G401 (cell line): ENCODE measurements around the gene FBXW10B. TPM values are rescaled to one million over a fixed set of nuclear protein-coding genes. Genes with fewer than 3 reads are reported as not detected.
"Not testable (repeated sequence)": the region's sequence is repeated elsewhere in the genome, so short reads cannot be mapped to it uniquely, and the experiment has no call there.

Experiments
- DNase-seq: peaks from one replicate; pipeline ENCODE4 v3.0.0-alpha.2; 2015; ENCODE audit warnings: low spot score
- in situ Hi-C: cut with HindIII; loops from 2 replicates; pipeline ENCODE4 v1.10.0; 2016; ENCODE audit warnings: low sequenced_read_pairs, mixed read lengths
- total RNA-seq: library from RNA; depleted of rRNA; stranded (reverse); fragments of >200 nt; shearing (Covaris generic); gene quantifications from 2 replicates; pipeline ENCODE4 v1.2.3, GENCODE V29; 2014; rRNA removed

The FBXW10B gene
- total RNA-seq = not detected in 2 replicates

GRCh38 chr17:15619331-15620058 lies at the start of gene FBXW10B:
Gene FBXW10B (minus strand): TSS chr17:15619704. CDS start chr17:15619512, 192 bp downstream.
- in situ Hi-C loops = not testable (repeated sequence)
- DNase-seq = peak; percentile 56

- in situ Hi-C loops = no loop called here
- DNase-seq = no peak
Measured at GRCh38 chr17:15663691-15664090, 44.2 kb upstream of the FBXW10B start.

DNA sequence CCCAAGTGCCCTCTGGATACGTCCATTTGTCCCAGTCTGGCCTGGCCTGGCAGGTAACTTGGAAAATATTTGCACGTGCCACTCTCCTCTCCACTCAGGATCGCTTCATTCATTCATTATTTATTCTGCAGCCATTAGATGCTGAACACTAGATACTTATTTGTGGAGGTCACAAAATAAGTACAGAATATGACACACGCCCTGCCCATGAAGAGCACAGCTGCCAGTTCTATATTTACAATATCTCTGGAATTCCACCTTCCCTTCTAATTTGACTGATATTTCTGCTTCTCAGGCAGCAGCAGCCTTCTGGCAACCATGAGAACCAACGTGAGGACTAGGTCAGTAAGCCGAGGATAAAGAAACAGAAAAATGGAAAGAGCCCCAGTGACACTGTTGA lies 43.7 kb upstream of the FBXW10B start:
- DNase-seq = no peak
- in situ Hi-C loops = no loop called here

DNA sequence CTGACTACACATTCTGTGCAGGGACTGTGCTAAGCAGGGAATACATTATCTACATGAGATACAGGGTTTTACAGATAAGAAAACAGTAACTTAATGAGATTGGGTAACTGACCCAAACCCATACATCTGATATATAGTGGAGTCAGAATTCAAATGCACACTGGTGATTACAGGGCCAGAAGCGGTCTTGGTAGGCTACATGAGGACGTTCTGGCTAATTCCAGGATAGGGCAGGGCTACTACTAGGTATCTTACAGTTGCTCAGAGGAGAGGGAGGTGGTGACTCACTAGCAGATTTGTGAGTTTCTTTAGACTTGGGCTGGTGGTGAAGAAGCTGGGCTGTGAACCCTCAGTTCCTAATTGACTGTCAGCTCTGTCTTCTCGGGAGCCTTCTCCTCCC lies 43.2 kb upstream of the FBXW10B start:
- in situ Hi-C loops = no loop called here
- no peak for DNase-seq

DNA sequence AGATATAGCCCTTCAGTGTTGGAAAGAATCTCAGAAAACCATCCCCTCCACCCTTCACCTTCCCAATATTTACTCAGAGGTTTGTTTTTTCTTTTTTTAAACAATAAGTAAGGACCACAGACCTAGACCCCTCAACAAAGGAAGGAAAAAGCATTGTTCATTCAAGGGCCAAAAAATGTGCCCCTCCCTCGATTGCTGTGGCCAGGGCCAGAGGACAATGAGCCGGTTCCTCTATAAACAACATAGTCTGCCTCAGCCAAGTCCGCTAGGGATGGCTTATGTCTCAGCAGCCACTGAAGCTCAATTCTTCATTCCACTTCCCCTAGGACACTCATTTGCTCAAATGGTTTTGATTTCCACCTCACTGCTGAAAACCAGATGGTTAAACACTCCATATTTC lies 40.6 kb upstream of the FBXW10B start:
- in situ Hi-C loops = no loop called here
- no peak for DNase-seq

GRCh38 chr17:15659663-15660062 lies 40.2 kb upstream of the FBXW10B start:
- in situ Hi-C loops = no loop called here

DNA sequence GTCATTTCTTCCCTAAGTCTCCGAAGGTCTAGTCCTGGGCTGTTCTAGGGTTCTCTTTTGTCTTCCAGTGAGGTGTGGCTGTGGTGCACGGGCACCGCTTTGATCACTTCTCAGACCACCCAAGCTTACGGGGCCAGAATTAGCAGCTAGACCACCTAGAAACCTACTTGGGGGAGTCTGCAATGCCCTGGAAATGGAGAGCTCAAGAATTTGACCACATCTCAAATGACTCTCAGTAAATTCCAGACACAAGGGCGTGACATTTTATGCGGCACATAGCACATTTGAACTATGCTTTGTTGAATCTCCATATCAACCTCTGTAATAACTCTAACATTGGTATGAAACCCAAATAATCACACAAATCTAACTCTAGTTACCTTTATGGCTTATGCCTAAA lies 39.7 kb upstream of the FBXW10B start:
- in situ Hi-C loops = no loop called here
- no peak for DNase-seq

More at GRCh38 chr17:15659663-15660062, 40.2 kb upstream of the FBXW10B start:
- DNase-seq = peak; percentile 22

- no peak for DNase-seq
- in situ Hi-C loops = no loop called here
Measured at GRCh38 chr17:15658296-15658695, 38.8 kb upstream of the FBXW10B start.

DNA sequence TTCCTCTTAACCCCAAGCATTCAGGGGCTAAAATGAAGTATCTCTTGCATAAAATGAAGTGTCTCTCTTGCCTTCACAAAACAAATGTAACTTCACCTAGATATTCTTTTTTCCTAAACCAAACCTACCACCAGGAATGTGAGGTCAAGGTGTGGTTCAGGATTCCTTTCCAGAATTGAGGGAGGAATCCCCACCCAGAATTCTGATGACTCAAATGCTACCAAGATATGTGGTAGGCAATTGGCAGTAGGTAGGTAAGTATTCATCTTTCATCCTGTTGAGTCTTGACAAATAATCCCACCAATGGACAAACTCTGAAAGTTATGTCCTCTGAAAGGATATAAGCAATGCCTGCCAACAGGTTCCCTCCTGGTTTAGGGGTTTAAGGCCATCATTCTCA lies 38.4 kb upstream of the FBXW10B start:
- in situ Hi-C loops = no loop called here
- DNase-seq = no peak

DNA sequence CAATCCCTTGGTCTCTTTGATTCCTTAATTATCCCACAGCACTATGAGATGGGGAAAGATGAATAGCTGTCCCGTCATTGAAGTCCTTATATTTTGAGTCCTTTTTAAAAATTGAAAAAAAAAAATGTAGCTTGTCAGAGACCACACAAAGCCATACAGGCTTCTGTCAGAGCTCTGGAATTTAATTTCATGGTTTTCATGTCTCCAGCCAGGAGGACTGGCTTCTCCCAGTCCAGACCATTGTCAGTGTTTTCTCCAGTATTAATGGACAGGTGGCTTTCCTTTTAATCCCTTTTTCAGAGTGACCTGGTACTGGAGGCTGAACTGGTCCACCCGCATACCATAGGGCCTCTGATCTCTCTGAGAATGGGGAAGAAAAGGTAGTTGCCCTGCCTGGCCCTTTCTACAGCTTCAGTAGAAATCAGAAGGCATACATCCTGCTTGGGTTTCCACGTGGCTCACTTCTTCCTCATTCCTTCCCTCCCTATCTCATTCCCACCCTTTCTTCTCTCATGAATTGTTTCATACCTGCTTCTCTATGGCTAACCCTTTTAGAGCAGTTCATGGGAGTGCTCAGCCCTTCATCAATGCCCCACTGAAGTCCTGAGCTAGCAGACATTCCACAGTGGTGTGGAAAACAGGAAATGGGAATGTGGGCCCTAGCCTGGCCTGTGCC lies 35.5 kb upstream of the FBXW10B start:
- DNase-seq = no peak
- in situ Hi-C loops = no loop called here

DNA sequence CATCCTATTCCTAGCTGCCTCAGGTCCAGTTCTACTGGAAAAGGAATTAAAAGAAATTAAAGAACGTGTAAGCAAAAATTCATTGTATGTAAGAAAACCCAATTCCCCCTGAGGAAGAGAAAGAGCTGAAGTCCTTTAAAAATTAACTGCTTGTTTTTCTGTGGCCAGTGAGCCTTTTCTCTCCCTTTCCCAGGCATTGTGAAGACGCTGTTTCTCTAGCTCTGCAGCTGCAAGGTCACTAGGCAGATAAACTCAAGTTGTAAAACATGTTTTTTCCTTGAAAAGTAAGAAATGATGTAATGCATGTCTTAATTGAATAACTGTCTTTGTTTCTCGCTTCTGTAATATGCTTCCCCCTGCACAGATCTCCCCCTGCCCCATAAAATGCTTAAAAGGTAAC lies 34.9 kb upstream of the FBXW10B start:
- DNase-seq, in situ Hi-C loops: not testable (repeated sequence)

DNA sequence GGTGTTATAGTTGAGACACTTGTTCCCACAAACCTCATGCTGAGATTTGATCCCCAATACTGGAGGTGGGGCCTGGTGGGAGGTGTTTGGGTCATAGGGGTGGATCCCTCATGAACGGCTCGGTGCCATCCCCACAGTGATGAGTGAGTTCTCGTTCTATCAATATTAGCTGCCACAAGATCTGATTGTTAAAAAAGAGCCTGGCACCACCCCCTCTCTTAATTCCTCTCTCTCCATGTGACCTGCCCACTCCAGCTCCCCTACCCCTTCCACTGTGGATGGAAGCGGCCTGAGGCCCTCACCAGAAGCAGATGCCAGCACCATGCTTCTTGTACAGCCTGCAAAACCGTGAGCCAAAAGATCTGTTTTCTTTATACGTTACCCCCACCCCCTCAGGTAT lies 33.5 kb upstream of the FBXW10B start:
- no peak for DNase-seq
- in situ Hi-C loops = no loop called here

- in situ Hi-C loops = no loop called here
- DNase-seq = peak; percentile 63
Measured at GRCh38 chr17:15651583-15652110, 32.1 kb upstream of the FBXW10B start.

DNA sequence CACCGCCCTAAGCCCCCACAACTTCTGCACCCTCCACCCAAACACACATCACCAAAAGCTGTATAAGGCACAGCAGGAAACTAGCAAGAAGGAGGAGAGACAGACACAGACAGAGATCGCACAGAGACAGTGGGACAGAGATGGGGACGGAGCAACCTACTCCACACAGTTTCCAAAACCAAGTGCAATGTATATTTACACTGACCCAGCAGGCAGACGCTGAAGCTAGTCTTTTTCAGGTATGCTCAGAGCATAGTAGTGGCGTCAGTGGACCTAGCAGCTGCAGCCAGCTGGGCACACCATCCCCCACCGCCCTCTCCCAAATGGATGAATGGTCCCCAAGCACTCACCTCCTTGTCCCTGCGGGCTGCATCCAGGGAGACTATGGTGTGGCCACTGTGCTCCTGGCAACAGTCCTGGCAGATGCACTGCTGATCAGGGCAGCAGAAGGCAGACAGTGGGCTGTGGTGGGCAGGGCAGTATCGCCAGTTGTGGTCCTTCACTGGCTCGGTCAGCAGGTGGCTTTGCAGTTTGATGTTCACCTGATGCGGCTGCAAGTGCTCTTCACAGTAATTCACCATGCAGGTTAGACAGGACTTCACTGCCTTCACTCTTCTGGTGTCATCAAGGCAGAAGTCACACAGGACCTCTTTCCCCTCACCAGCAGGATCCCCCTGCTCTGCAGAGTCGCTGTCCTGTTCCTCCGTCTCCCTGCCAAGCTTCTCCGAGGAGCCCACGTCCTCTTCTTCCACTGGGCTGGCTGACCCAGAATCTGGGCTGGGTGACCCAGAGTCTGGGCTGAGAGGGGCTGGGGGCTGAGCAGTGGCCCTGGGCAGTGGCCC lies 31.5 kb upstream of the FBXW10B start:
- in situ Hi-C loops = no loop called here
- DNase-seq = no peak

- in situ Hi-C loops = no loop called here
- DNase-seq = no peak
Measured at GRCh38 chr17:15649861-15650421, 30.4 kb upstream of the FBXW10B start.

- DNase-seq = no peak
- in situ Hi-C loops = no loop called here
Measured at GRCh38 chr17:15648386-15648785, 28.9 kb upstream of the FBXW10B start.

GRCh38 chr17:15645942-15646312 lies 26.4 kb upstream of the FBXW10B start:
- DNase-seq, in situ Hi-C loops: not testable (repeated sequence)

DNA sequence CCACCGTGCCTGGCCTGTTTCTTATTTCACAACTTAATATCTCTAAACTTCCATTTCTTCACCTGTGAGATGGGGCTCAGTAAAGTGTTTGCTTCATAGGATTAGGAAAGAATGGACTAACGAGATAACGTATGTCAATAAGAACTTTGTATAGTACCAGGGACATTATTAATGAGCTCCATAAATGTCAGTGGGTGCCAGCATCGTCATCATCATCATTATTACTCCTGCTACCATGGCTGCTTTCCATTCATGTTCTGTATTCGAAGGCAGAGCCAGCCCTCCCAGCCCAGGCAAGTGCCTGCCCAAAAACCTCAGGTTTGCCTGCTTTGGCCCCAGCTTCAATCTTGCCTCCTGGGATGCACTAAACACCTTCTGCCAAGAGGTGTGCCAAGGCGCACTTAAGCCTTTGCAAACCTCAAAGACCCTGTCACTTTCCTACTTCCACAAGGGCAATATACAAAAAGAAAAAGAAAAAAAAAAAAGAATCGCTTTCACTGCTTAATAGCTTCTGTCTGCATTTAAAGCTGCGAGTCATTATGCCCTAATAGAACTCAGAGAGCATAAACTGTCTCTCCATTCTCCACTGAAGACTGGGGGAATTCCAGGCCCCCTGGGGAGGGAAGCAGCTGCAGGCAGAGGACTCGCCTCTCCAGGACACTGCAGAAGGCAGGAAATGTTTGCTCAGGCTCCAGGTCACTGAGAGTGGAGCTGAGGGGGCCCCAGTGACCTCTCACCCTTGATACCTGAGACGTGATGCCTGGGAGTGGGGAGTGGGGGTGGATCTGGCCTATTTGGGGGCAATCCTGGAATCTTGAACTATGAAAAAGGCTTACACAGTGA lies 25.8 kb upstream of the FBXW10B start:
- in situ Hi-C loops, DNase-seq: not testable (repeated sequence)
